Kidney glomerular epithelial cell (primary cell): Measurements from ENCODE around the gene KLHL15.

Experiments used
- DNase-seq: peaks from one replicate; lab custom pipeline; 2025; lab: John Stamatoyannopoulos, UW

KLHL15 gene

GRCh38 chrX:23952391-23952790 lies 74.6 kb downstream of the KLHL15 start:
- no peak for DNase-seq

- no peak for DNase-seq
Observed at GRCh38 chrX:23945206-23945605, 81.8 kb downstream of the KLHL15 start.

GRCh38 chrX:23944234-23944633 lies 82.8 kb downstream of the KLHL15 start:
- no peak for DNase-seq

GRCh38 chrX:23939203-23939602 lies 87.8 kb downstream of the KLHL15 start:
- no peak for DNase-seq

GRCh38 chrX:23938690-23939089 lies 88.3 kb downstream of the KLHL15 start:
- DNase-seq: no peak

GRCh38 chrX:23937100-23937499 lies 89.9 kb downstream of the KLHL15 start:
- no peak for DNase-seq

- no peak for DNase-seq
Observed at GRCh38 chrX:23936180-23936579, 90.8 kb downstream of the KLHL15 start.

GRCh38 chrX:23935106-23935505 lies 91.9 kb downstream of the KLHL15 start:
- no peak for DNase-seq
